ENCODE data around the gene GNB1L. TPM values are rescaled to one million over a fixed set of nuclear protein-coding genes. Genes with fewer than 3 reads are reported as not detected.
A peak's percentile ranks its signal among the peaks of the same experiment; 100 is the strongest.
"Not testable (repeated sequence)": the region's sequence is repeated elsewhere in the genome, so short reads cannot be mapped to it uniquely, and the experiment has no call there.

GNB1L gene
- total and polyA plus RNA-seq, 7 donors: 2.5 to 15.0 (median 5.3) TPM

- intact Hi-C loops (cut with DNase I): no loop called here
- H3K4me1 ChIP-seq: no peaks in the 10 kb centered on the region
- no peaks in the 10 kb centered on the region for H3K27me3 ChIP-seq
- H3K9me3 ChIP-seq: no peaks in the 10 kb centered on the region
- H3K36me3 ChIP-seq: no peaks in the 10 kb centered on the region
- no peak for TF ChIP-seq CTCF (IDR thresholded peaks at IDR 0.05)
- TF ChIP-seq POLR2A (IDR thresholded peaks at IDR 0.05): no peak
- H3K27ac ChIP-seq: no peak overlapping the region
- no peak for DNase-seq
- no peak overlapping the region for H3K4me3 ChIP-seq
Measured at GRCh38 chr22:19836512-19836911, 18.2 kb downstream of the GNB1L start.

- intact Hi-C loops (cut with DNase I): no loop called here
- Histone ChIP-seq H3K4me3 (no peak overlapping the region), H3K27me3 (no peaks in the 10 kb centered on the region), H3K27ac (no peak overlapping the region), H3K36me3 (no peaks in the 10 kb centered on the region), H3K4me1 (no peaks in the 10 kb centered on the region), H3K9me3 (no peaks in the 10 kb centered on the region)
- no peak for TF ChIP-seq CTCF (IDR thresholded peaks at IDR 0.05)
- no peak for TF ChIP-seq POLR2AphosphoS5 (IDR thresholded peaks at IDR 0.05)
- no peak for TF ChIP-seq POLR2A (IDR thresholded peaks at IDR 0.05)
- no peak for TF ChIP-seq EP300 (IDR thresholded peaks at IDR 0.05)
- no peak for DNase-seq
Measured at GRCh38 chr22:19834599-19834998, 20.1 kb downstream of the GNB1L start.

GRCh38 chr22:19833327-19833726 lies 21.3 kb downstream of the GNB1L start:
- DNase-seq: not testable (repeated sequence)

GRCh38 chr22:19832476-19833108 lies 22.1 kb downstream of the GNB1L start:
- Histone ChIP-seq H3K9me3 (no peaks in the 10 kb centered on the region), H3K4me3 (no peak overlapping the region), H3K27me3 (no peaks in the 10 kb centered on the region), H3K27ac (no peak overlapping the region), H3K4me1 (no peaks in the 10 kb centered on the region), H3K36me3 (no peaks in the 10 kb centered on the region)
- intact Hi-C loops (cut with DNase I): no loop called here
- WGBS, 2 donors: 70 to 90% methylated on average over 7 of the region's 7 CpGs
- no peak for DNase-seq
- TF ChIP-seq EP300 (IDR thresholded peaks at IDR 0.05) (no peak), POLR2A (IDR thresholded peaks at IDR 0.05) (no peak), CTCF (IDR thresholded peaks at IDR 0.05) (no peak), POLR2AphosphoS5 (IDR thresholded peaks at IDR 0.05) (no peak)

More at GRCh38 chr22:19833327-19833726, 21.3 kb downstream of the GNB1L start:
- H3K27ac ChIP-seq; H3K27me3 ChIP-seq; H3K4me3 ChIP-seq; H3K36me3 ChIP-seq; H3K4me1 ChIP-seq; H3K9me3 ChIP-seq; intact Hi-C loops (cut with DNase I): not testable (repeated sequence)
- 91 to 96% methylated on average over 9 of the region's 9 CpGs for WGBS, 2 donors

GRCh38 chr22:19831979-19832378 lies 22.7 kb downstream of the GNB1L start:
- 77 to 94% methylated on average over 3 of the region's 3 CpGs for WGBS, 2 donors
- H3K4me1 ChIP-seq; H3K4me3 ChIP-seq; H3K36me3 ChIP-seq; H3K27me3 ChIP-seq; intact Hi-C loops (cut with DNase I); H3K27ac ChIP-seq; H3K9me3 ChIP-seq: not testable (repeated sequence)
- DNase-seq: peak; percentile 26

GRCh38 chr22:19831016-19831415 lies 23.7 kb downstream of the GNB1L start:
- Histone ChIP-seq H3K9me3 (no peaks in the 10 kb centered on the region), H3K27ac (no peak overlapping the region), H3K36me3 (no peaks in the 10 kb centered on the region), H3K4me3 (no peak overlapping the region), H3K4me1 (no peaks in the 10 kb centered on the region), H3K27me3 (no peaks in the 10 kb centered on the region)
- intact Hi-C loops (cut with DNase I): no loop called here
- 94 to 97% methylated on average over 6 of the region's 6 CpGs for WGBS, 2 donors
- TF ChIP-seq EP300 (IDR thresholded peaks at IDR 0.05) (no peak), POLR2A (IDR thresholded peaks at IDR 0.05) (no peak), POLR2AphosphoS5 (IDR thresholded peaks at IDR 0.05) (no peak), CTCF (IDR thresholded peaks at IDR 0.05) (no peak)
- DNase-seq: no peak
